HG03439 (cell line): ENCODE measurements around the gene DRICH1.
"Not testable (repeated sequence)": the region's sequence is repeated elsewhere in the genome, so short reads cannot be mapped to it uniquely, and the experiment has no call there.

Source experiments
- ATAC-seq: cut with Tn5 transposase; IDR thresholded peaks from one replicate; pipeline ENCODE4 v1.9.1; 2021; ENCODE audit warnings: mild to moderate bottlenecking, moderate library complexity; ENCODE audit not compliant: unreplicated experiment

The DRICH1 gene, protein sequence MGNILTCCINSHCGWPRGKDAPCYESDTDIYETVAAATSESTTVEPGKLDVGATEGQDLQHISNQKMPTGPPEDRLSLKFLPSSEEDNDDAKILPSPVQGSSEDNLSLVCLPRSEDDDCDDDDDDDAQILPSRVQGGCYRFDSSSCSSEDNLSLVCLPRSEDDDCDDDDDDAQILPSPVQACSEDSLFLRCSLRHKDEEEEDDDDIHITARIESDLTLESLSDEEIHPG

DNA sequence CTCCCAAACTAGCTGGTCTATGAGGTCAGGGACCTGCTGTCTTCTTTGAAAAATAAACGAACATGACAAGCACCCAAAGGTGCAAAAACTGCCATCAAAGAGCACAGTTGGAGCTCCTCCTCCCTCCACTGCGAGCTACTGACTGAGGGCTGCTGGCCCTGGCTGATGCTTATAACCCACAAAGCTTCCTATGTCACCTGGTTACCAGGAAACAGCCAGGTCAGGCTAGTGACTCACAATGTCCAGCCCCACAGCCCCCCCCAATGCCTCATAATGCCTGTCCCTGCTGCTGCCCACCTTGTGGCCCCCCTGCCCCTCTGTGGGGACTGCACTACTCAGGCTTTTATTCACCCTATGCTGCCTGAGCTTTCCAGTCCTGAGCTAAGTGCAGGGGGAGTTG is at the start of gene DRICH1:
Gene DRICH1 (minus strand): TSS at position 144 of the 400 bp plus-strand sequence. CDS start 298 bp downstream, outside the sequence.
- no peak for ATAC-seq

DNA sequence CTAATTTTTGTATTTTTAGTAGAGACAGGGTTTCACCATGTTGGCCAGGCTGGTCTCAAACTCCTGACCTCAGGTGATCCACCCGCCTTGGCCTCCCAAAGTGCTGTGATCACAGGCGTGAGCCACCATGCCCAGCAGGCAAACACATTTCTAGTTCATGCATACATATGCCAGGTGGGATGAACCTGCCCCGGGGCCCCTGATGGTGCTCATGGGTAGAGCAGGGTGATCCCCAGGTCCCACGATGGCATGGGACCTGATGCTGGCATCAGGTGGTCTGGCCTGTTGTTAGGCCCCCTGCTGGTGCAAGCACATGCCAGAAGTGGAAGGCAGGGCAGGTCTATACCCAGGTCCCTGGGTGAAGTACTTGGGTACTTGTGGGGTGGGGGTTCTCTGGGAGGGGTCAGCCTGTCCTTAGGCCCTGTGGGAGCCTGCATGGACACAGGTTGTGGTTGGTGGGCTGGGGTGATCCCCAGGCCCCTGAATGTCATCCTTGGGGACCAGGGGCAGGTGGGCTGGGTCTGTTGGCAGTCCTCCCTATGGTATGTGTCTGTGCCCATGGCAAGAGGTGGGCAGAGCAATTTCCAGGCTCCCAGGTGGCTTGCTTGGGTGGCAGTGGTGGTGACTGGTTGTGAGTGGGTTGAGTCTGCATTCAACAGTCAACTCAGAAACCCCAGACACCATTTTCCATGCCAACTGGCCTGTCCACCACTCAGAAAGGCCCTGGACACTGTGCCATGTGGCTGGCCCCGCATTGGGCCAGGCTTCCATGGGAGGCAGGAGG is 49.1 kb upstream of the DRICH1 start:
- no peak for ATAC-seq

DNA sequence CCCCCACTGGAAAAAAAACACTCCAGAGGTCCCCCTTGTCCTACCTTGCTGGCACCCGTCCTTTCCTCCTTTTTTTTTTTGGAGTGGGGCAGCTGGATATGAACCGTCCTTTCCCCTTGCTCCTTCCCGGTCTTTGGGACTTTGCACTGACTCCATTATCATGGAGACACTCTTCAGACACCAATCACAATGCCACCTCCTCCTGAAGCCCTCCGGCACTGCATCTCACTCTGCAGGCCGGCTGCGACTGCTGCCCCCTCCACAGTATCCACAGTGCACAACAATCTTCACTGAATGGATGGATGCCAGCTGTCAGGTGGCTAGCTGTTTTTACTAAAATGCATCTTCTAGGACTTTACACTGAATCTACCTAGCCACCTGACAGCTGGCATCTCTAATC is 46.0 kb upstream of the DRICH1 start:
- ATAC-seq, result no peak

DNA sequence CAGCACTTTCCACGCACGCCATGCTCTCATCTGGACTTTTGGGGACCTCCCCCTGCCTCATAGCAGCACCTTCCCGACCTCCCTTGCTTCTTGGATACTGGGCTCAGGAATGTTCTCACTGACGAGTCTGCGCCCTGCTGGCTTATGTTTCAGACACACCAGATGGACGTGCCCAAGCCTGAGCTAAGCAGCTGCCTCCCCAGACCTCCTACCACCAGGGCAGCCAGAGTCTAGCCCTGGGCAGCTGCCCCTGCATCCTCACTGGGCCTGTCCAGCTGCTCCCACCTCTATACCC is 45.5 kb upstream of the DRICH1 start:
- ATAC-seq, result no peak

GRCh38 chr22:23676841-23677700 is 45.0 kb upstream of the DRICH1 start:
- not testable (repeated sequence) for ATAC-seq

DNA sequence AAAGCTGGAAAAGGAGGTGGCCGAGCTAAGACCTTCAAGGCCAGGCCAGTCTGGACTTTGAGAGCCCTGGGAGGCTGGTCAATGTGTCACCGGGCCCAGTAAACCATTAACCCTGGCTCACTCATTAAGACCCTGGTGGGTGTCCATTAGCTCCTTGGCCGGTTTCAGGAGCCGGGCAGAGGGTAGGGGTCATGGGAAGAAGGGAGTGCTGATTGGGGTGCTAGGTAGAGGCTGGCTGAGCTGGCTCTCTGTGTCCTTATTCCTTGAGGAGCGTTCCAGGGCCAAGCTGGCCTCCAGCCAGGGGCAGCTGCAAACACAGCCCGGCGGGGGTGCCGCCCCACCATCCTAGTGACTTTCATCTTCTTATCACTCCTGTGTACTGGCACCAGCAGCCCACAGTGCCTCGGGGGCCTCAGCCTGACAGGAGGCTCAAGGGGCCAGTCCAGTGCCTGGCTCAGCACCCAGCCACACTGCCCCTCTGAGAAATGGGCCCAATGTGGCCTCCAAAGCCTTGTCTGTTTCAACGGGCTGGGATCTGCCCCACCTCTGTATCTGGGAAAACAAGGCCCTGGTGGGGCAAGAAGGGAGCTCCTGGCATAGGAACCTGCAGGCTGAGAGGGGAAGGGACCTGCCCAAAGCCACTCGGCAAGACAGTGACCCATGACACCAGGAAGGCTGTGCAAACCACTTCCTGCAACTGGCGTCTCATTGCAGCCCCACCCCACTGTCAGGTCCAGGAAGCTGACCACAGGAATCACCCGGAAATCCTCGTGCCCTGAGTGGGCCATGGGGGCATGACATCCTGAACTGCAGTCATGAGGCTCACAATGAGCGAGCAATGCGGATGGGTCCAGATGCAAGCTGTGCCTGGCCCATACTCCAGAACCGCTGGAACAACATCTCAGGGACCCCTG is 43.6 kb upstream of the DRICH1 start:
- no peak for ATAC-seq

- ATAC-seq, result not testable (repeated sequence)
Observed at GRCh38 chr22:23674886-23675501, 42.9 kb upstream of the DRICH1 start.

DNA sequence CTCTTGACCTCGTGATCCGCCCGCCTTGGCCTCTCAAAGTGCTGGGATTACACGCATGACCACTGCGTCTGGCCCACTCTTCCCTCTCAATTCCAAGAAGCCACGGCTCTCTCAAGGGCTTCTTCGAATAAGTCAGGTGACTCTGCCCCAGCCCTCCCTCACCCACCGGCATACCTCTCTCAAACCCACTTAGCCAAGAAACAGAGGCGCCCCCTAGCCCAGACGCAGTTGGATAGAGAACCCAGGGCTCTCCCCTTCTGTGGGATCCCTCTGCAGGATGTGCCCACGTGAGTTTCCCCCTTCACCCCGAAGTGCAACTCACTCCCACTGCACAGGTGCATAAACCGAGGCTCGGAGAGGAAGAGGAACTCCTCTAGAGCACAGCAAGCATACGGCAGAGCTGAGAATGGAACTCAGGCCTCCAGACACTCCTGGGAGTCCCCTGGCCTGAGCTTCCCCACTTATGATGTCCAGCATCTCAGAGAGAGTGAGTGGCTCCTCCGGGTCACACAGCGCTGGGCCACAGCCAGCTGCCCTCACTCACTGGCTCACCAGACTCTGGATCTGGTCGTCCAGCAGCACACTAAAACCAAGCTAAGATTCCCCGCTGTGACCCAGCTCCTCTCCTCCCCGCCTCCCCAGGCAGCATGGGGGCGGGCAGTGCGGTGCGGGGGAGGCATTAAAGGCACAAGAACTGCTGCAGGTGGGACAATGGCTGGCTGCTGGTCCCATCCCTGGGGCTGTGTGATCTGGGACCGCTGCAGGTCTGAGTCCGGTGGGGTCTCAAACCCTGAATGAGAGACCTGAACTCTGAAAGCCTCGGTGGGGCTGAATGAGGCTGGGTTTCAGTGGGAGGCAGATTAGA is 41.9 kb upstream of the DRICH1 start:
- no peak for ATAC-seq

DNA sequence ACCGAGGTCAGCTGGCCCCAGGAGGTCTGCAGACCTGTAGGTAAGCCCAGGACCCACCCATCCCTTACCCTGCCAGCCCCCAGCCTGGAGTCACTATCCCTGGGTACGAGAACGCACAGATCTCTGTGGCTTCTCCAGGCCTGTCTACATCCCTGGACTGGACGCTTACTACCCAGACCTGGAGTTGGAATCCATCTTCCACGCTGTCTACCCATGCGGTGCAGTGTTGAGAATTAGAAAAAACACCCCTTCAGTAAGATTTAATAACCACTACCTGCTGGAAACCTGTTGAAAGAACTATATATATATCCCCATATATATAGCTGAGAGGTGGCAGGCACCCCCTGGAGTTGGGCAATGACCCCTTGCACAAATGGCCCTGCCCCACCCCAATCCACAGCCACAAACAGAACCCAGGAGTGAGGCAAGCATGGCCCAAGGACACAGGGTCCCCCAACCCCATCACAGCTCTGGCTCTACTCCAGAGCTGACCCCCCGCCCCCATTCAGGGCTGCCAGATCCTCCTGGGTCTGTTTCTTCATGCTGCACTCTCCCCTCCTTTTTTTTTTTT is 41.0 kb upstream of the DRICH1 start:
- no peak for ATAC-seq

GRCh38 chr22:23672307-23673049 is 40.4 kb upstream of the DRICH1 start:
- not testable (repeated sequence) for ATAC-seq

DNA sequence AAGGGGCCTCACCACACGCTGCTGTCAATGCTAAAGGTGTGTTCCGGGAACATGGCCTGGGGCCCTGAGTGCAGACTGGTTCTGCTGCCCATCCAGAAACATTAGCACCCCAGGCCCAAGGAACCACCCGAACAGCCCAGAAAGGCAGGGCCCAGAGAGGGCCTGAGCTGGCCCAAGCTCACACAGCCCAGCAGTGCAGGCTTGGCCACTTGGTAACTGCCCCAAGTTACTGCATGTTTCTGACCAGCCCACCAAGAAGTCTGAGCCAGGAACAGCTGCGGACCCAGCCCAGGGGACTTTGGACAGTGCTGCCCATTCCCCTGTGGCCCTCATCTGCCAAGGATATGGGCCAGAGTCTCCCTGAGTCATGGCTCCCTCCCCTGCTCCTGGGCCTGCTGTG is 39.3 kb upstream of the DRICH1 start:
- not testable (repeated sequence) for ATAC-seq

DNA sequence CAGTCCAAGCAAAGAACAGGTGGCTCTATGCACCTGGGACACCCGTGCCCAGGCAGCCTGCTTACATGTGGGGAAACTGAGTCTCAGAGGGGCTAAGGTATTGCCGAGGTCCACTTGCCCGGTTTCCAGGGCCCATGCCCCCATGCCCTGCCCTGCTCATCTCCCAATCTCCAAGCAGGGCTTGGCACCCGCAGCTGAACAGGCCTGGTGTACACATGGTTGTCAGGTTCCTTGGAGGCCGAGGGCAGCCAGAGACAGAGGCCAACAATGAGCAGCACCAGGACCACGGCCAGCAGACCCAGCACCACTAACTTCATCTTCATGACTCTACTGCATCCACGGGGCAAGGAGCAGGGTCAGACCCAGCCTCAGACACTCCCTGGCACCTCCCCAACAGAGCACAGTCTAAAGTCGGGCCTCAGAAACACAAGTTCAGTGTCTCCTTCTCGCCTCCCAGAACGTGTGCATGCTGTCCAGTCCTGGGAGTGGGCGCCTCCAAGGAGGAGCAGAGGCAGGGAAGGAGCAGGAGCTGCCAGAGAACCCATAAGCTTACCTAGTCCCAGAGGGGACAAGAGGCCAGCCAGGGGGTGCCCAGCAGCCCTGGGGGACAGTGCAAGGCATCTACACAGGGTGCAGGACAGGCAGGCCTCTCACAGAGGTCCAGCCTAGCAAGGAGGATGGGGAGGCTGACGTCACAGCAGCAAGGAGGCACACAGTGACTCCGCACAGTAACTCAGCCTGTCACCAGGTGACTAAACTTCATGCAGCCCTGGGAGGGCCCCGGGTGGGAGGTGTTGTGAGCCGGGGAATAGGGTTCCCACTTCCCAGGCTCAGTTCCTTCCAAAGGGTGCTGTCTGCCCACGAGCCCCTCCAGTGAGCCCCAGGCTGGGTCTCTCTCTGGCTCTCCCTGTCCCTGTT is 38.5 kb upstream of the DRICH1 start:
- no peak for ATAC-seq

- not testable (repeated sequence) for ATAC-seq
Observed at GRCh38 chr22:23660381-23660780, 28.3 kb upstream of the DRICH1 start.

- ATAC-seq, result no peak
Observed at GRCh38 chr22:23657727-23658126, 25.6 kb upstream of the DRICH1 start.

- no peak for ATAC-seq
Observed at GRCh38 chr22:23655891-23656475, 23.9 kb upstream of the DRICH1 start.

DNA sequence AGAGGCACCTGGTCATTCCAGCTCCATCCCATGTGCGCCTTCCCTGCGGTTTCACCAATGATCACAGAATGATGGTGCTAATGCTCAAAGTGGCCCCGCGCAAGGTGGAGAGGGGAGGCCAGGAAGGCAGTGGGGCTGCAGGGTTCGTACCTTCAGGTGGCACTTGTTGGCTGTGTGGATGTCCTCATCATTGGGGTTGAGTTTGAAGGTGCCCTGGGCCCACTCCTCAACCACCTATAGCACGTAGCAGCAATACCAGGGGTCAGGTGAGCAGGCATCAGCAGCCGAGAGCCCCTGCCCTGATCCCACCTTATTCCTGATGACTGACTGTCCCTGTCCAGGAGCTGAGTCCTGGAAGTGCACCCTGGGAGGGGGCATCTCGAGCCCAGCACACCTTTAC is 20.6 kb upstream of the DRICH1 start:
- no peak for ATAC-seq

- ATAC-seq, result no peak
Observed at GRCh38 chr22:23652286-23652685, 20.2 kb upstream of the DRICH1 start.
